Esophagus muscularis mucosa (tissue), 4 donors: ENCODE data around the gene LIN52. TPM values are rescaled to one million over a fixed set of nuclear protein-coding genes. Genes with fewer than 3 reads are reported as not detected.

Source experiments
- DNase-seq: peaks from one replicate; pipeline ENCODE4 v3.0.0-alpha.2; 2017; ENCODE audit errors: extremely low spot score
- H3K27ac ChIP-seq, 4 donors: fragments of 200-600 bp; sonication (generic); replicated peaks in 1 of 4; 1 replicate in 3 of 4; 2 replicates in 1 of 4; pipeline ENCODE4 v1.5.1; 2016 to 2019; ENCODE audit warnings: mild to moderate bottlenecking in 1 of 4
- H3K27me3 ChIP-seq, 4 donors: fragments of 200-600 bp; sonication (generic); one replicate each; pipeline versions ENCODE4 v1.5.1 to v1.6.0; 2016 to 2019
- H3K36me3 ChIP-seq, 4 donors: fragments of 200-600 bp; sonication (generic); one replicate each; pipeline ENCODE4 v1.5.1; 2016 to 2019
- H3K4me1 ChIP-seq, 4 donors: fragments of 200-600 bp; sonication (generic); one replicate each; pipeline ENCODE4 v1.5.1; 2016 to 2019
- H3K4me3 ChIP-seq, 4 donors: fragments of 200-600 bp; sonication (generic); 1 replicate in 2 of 4; 2 replicates in 2 of 4; pipeline ENCODE4 v1.5.1; 2016 to 2019; ENCODE audit warnings: mild to moderate bottlenecking in 4 of 4, moderate library complexity in 1 of 4
- H3K9me3 ChIP-seq, 4 donors: fragments of 200-600 bp; sonication (generic); 1 replicate in 3 of 4; 2 replicates in 1 of 4; pipeline ENCODE4 v1.5.1; 2016 to 2019
- CTCF ChIP-seq, 3 experiments: fragments of 200-600 bp in 2 of 3; fragments of 450-650 bp in 1 of 3; sonication (generic) in 2 of 3; IDR thresholded peaks; one replicate each; pipeline ENCODE4 v1.5.1; 2017 to 2019; ENCODE audit warnings: antibody characterized with exemption in 3 of 3, mild to moderate bottlenecking in 2 of 3, moderate library complexity in 1 of 3
- EP300 ChIP-seq: sonication (generic); formaldehyde crosslinking; IDR thresholded peaks from one replicate; pipeline ENCODE4 v1.6.1; 2017; ENCODE audit warnings: antibody characterized with exemption
- POLR2A ChIP-seq: fragments of 450-650 bp; IDR thresholded peaks from one replicate; pipeline ENCODE4 v1.6.1; 2017; ENCODE audit warnings: antibody characterized with exemption, moderate library complexity, mild to moderate bottlenecking, low read depth
- POLR2AphosphoS5 ChIP-seq, 2 donors: sonication (generic); formaldehyde crosslinking; IDR thresholded peaks; one replicate each; pipeline ENCODE4 v1.6.1; 2017; ENCODE audit warnings: antibody characterized with exemption in 2 of 2
- WGBS: methylation state at CpG from one replicate; pipeline ENCODE4 v1.1.5; 2018; 5-methylcytosine and 5-hydroxymethylcytosine counted together
- intact Hi-C: fragments of 100-400 bp; cut with DNase I; formaldehyde crosslinking; loops from one replicate; pipeline ENCODE4 v1.15.1; 2023
- total RNA-seq, 4 donors: library from RNA; depleted of rRNA; stranded (reverse); fragments of >200 nt; gene quantifications; one replicate each; pipeline versions ENCODE4 v1.1.0 to v1.2.1, GENCODE V29; 2016

LIN52 gene
- total RNA-seq, 4 donors from 2014 or later: 8.4 to 13.5 (median 11.7) TPM

GRCh38 chr14:74202113-74202512 lies 117.4 kb downstream of the LIN52 start:
- H3K36me3 ChIP-seq: peaks cover 6 to 46% (median 27%) of the 10 kb centered on the region in 4 donors
- intact Hi-C loops: no loop called here
- H3K27ac ChIP-seq: no peak overlapping the region
- TF ChIP-seq POLR2A (no peak), POLR2AphosphoS5 (IDR thresholded peaks at IDR 0.05) (no peak), EP300 (no peak), CTCF (IDR thresholded peaks at IDR 0.05) (no peak)
- no peaks in the 10 kb centered on the region for H3K27me3 ChIP-seq
- H3K4me1 ChIP-seq: no peaks in the 10 kb centered on the region
- H3K4me3 ChIP-seq: no peak overlapping the region
- DNase-seq: peak; percentile 4
- no peaks in the 10 kb centered on the region for H3K9me3 ChIP-seq

DNA sequence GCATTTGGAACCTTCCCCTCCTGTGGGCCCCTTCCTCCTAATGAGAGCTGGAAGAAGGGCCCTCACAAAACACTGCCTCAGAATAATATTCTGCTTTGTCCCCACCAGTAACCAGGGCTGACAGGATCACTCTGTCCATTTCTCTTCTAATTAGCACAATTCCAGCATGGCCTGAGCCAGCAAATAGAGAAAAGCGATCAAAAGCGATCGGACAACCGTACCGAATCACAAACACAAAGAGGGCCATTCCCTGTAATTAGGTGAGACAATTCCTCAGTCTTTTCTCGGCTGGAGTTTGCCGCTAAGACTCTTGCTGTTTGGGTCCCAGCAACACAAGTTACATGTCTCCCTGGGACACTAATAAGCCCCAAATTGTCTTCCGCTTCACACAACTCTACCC lies 118.9 kb downstream of the LIN52 start:
- Histone ChIP-seq H3K36me3 (peaks cover 6 to 45% (median 27%) of the 10 kb centered on the region in 4 donors), H3K27me3 (no peaks in the 10 kb centered on the region), H3K4me3 (no peak overlapping the region), H3K27ac (no peak overlapping the region), H3K4me1 (no peaks in the 10 kb centered on the region), H3K9me3 (no peaks in the 10 kb centered on the region)
- peak; percentile 57 for DNase-seq
- intact Hi-C loops: no loop called here
- WGBS: 92% methylated on average over 8 of the region's 8 CpGs
- no peak for TF ChIP-seq EP300
- TF ChIP-seq CTCF (IDR thresholded peaks at IDR 0.05): no peak
- TF ChIP-seq POLR2A: no peak
- no peak for TF ChIP-seq POLR2AphosphoS5 (IDR thresholded peaks at IDR 0.05)

DNA sequence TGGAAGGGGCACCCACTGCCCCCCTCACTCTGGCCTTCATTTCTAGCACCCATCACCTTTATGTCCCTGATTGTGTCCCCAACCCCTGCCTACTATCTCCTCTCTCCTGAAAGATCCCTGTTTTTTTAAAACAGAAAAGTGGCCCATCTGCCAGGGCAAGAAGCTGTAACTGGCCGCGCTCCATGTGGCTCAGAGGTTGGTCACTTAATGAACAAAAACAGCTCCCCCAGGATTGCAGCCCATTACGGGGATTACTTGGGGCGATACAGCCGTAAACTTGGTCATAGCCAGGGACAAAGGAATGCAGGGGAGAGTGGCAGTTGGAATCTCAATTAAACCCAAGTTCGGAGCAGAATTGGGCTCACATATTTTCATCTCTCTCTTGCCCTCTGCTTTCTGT lies 119.7 kb downstream of the LIN52 start:
- Histone ChIP-seq H3K9me3 (no peaks in the 10 kb centered on the region), H3K4me1 (no peaks in the 10 kb centered on the region), H3K36me3 (peaks cover under 1 to 36% (median 18%) of the 10 kb centered on the region in 4 donors), H3K27me3 (no peaks in the 10 kb centered on the region), H3K4me3 (no peak overlapping the region), H3K27ac (no peak overlapping the region)
- DNase-seq: no peak
- intact Hi-C loops: no loop called here
- no peak for TF ChIP-seq POLR2AphosphoS5 (IDR thresholded peaks at IDR 0.05)
- no peak for TF ChIP-seq POLR2A
- TF ChIP-seq EP300: no peak
- TF ChIP-seq CTCF (IDR thresholded peaks at IDR 0.05): no peak
- 88% methylated on average over 6 of the region's 6 CpGs for WGBS

GRCh38 chr14:74205882-74206281 lies 121.1 kb downstream of the LIN52 start:
- peaks cover 0 to 30% (median 15%) of the 10 kb centered on the region in 4 donors for H3K36me3 ChIP-seq
- no peaks in the 10 kb centered on the region for H3K4me1 ChIP-seq
- DNase-seq: no peak
- no peak overlapping the region for H3K4me3 ChIP-seq
- WGBS: 93% methylated on average over 1 of the region's 1 CpG
- no peaks in the 10 kb centered on the region for H3K27me3 ChIP-seq
- intact Hi-C loops: no loop called here
- no peaks in the 10 kb centered on the region for H3K9me3 ChIP-seq
- no peak overlapping the region for H3K27ac ChIP-seq
- TF ChIP-seq POLR2AphosphoS5 (IDR thresholded peaks at IDR 0.05) (no peak), CTCF (IDR thresholded peaks at IDR 0.05) (no peak), EP300 (no peak), POLR2A (no peak)

- Histone ChIP-seq H3K27ac (no peak overlapping the region), H3K27me3 (peaks cover 0 to 5% (median 0%) of the 10 kb centered on the region in 4 donors), H3K4me1 (no peaks in the 10 kb centered on the region), H3K4me3 (no peak overlapping the region), H3K36me3 (peaks cover 0 to 14% (median 11%) of the 10 kb centered on the region in 4 donors), H3K9me3 (no peaks in the 10 kb centered on the region)
- TF ChIP-seq CTCF (IDR thresholded peaks at IDR 0.05): no peak
- TF ChIP-seq POLR2A: no peak
- TF ChIP-seq POLR2AphosphoS5 (IDR thresholded peaks at IDR 0.05): no peak
- no peak for TF ChIP-seq EP300
- WGBS: 60% methylated on average over 3 of the region's 3 CpGs
- no peak for DNase-seq
- intact Hi-C loops: no loop called here
Observed at GRCh38 chr14:74207943-74208342, 123.2 kb downstream of the LIN52 start.
